Tibial nerve (tissue), 4 donors: ENCODE measurements around the gene LGALS9C.
"Not testable (repeated sequence)": the region's sequence is repeated elsewhere in the genome, so short reads cannot be mapped to it uniquely, and the experiment has no call there.

ENCODE experiments used
- EP300 ChIP-seq, 2 donors: sonication (generic); formaldehyde crosslinking; IDR thresholded peaks; one replicate each; pipeline ENCODE4 v1.6.1; 2017; ENCODE audit warnings: antibody characterized with exemption in 2 of 2, mild to moderate bottlenecking in 1 of 2
- POLR2A ChIP-seq, 2 donors: fragments of 450-650 bp; IDR thresholded peaks; one replicate each; pipeline ENCODE4 v1.6.1; 2017; ENCODE audit warnings: antibody characterized with exemption in 2 of 2, mild to moderate bottlenecking in 2 of 2, moderate library complexity in 2 of 2
- TF ChIP-seq, protein P1 (sequence below), 5 experiments: fragments of 200-600 bp in 3 of 5; fragments of 450-650 bp in 2 of 5; sonication (generic) in 3 of 5; IDR thresholded peaks; one replicate each; pipeline ENCODE4 v1.5.1; 2016 to 2019; ENCODE audit warnings: antibody characterized with exemption in 5 of 5, mild to moderate bottlenecking in 3 of 5, moderate library complexity in 2 of 5

DNA sequence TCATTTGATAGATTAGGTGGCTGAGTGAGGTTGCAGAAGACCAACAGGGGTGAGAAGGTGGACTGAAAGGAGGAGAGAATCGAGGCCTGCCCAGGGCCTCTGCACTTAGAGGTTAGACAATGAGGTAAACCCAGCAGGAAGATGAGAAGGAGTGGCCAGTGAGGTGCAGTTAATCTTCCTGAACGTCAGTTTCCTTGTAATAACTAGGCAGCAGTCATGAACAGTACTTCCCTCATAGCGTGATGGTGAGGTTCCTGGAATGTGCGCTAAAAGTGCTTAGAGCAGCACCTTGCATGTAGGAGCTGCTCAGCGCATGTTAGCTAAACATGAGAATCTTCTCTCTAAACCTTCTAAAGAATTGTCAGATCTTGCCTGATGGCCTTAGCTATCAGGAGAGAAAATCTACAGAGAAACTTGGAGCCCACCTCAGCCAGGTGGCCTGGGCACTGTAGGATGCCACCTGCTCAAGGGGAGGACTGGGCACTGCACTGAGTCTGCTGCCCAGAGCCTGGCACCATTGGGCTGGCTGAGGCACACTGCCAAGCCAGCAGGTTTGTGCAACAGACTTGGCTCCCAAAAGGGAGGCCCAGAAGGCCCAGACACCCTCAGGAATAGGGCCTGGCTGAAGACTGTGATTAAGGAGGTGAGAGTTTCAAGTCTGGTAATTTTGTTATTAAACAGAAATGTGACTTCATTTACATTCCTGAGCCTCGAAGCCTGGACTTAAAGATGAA, 10.2 kb upstream of the LGALS9C start:
- TF ChIP-seq, protein P1, sequence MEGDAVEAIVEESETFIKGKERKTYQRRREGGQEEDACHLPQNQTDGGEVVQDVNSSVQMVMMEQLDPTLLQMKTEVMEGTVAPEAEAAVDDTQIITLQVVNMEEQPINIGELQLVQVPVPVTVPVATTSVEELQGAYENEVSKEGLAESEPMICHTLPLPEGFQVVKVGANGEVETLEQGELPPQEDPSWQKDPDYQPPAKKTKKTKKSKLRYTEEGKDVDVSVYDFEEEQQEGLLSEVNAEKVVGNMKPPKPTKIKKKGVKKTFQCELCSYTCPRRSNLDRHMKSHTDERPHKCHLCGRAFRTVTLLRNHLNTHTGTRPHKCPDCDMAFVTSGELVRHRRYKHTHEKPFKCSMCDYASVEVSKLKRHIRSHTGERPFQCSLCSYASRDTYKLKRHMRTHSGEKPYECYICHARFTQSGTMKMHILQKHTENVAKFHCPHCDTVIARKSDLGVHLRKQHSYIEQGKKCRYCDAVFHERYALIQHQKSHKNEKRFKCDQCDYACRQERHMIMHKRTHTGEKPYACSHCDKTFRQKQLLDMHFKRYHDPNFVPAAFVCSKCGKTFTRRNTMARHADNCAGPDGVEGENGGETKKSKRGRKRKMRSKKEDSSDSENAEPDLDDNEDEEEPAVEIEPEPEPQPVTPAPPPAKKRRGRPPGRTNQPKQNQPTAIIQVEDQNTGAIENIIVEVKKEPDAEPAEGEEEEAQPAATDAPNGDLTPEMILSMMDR (IDR thresholded peaks at IDR 0.05): not testable (repeated sequence)
- not testable (repeated sequence) for TF ChIP-seq POLR2A, EP300 (IDR thresholded peaks at IDR 0.05)
